Measurements from ENCODE around the gene LAPTM5. TPM values are rescaled to one million over a fixed set of nuclear protein-coding genes. Genes with fewer than 3 reads are reported as not detected.

LAPTM5 gene
- total RNA-seq, 1 donor from 2014 or later = 0.77 TPM

- no peak overlapping the region for H3K4me3 ChIP-seq (ENCODE audit: insufficient read depth, low read depth, low read length)
- Mint-ChIP-seq H3K9me3 (ENCODE audit: unreplicated experiment) (no peaks in the 10 kb centered on the region), H3K4me3 (ENCODE audit: unreplicated experiment) (no peak overlapping the region), H3K27ac (ENCODE audit: unreplicated experiment) (no peak overlapping the region), H3K4me1 (ENCODE audit: low read depth, unreplicated experiment) (peaks cover 21% of the 10 kb centered on the region), H3K36me3 (ENCODE audit: low read depth, unreplicated experiment) (no peaks in the 10 kb centered on the region), H3K27me3 (ENCODE audit: low read depth, unreplicated experiment) (peaks cover 5% of the 10 kb centered on the region)
- H3K27me3 ChIP-seq (ENCODE audit: insufficient read depth, low read length) = peaks cover 2% of the 10 kb centered on the region
- no peak for DNase-seq (ENCODE audit: low read depth)
- H3K9me3 ChIP-seq (ENCODE audit: insufficient read depth, low read depth, low read length) = no peaks in the 10 kb centered on the region
- no peaks in the 10 kb centered on the region for H3K79me2 ChIP-seq (ENCODE audit: insufficient read depth, low read length)
- H3K27ac ChIP-seq (ENCODE audit: low read depth, low read length) = no peak overlapping the region
- peaks cover 8% of the 10 kb centered on the region for H3K4me1 ChIP-seq (ENCODE audit: insufficient read depth, low read length)
- H4K20me1 ChIP-seq (ENCODE audit: insufficient read depth, low read length) = no peaks in the 10 kb centered on the region
- FAIRE-seq = no peak
- TF ChIP-seq EZH2 (IDR thresholded peaks at IDR 0.05; ENCODE audit: insufficient read depth, low read length) = no peak
- no peak for TF ChIP-seq CTCF (IDR thresholded peaks at IDR 0.05; ENCODE audit: insufficient read depth, low read depth, low read length)
- no peak overlapping the region for H3K4me2 ChIP-seq (ENCODE audit: low read length)
- H2AFZ ChIP-seq (ENCODE audit: low read depth, low read length) = no peak overlapping the region
- H3K36me3 ChIP-seq (ENCODE audit: insufficient read depth, low read length) = no peaks in the 10 kb centered on the region
- H3K9ac ChIP-seq (ENCODE audit: low read length) = no peak overlapping the region
Measured at GRCh38 chr1:30729901-30730300, 27.7 kb downstream of the LAPTM5 start.

- Histone ChIP-seq H3K4me1 (ENCODE audit: insufficient read depth, low read length) (peaks cover 8% of the 10 kb centered on the region), H2AFZ (ENCODE audit: low read depth, low read length) (no peak overlapping the region), H3K4me2 (ENCODE audit: low read length) (no peak overlapping the region), H3K9me3 (ENCODE audit: insufficient read depth, low read depth, low read length) (no peaks in the 10 kb centered on the region), H3K9ac (ENCODE audit: low read length) (no peak overlapping the region), H3K79me2 (ENCODE audit: insufficient read depth, low read length) (no peaks in the 10 kb centered on the region), H4K20me1 (ENCODE audit: insufficient read depth, low read length) (no peaks in the 10 kb centered on the region), H3K36me3 (ENCODE audit: insufficient read depth, low read length) (no peaks in the 10 kb centered on the region), H3K27ac (ENCODE audit: low read depth, low read length) (no peak overlapping the region), H3K4me3 (ENCODE audit: insufficient read depth, low read depth, low read length) (no peak overlapping the region), H3K27me3 (ENCODE audit: insufficient read depth, low read length) (peaks cover 2% of the 10 kb centered on the region)
- no peak overlapping the region for H3K4me3 Mint-ChIP-seq (ENCODE audit: unreplicated experiment)
- FAIRE-seq (no peak), DNase-seq (ENCODE audit: low read depth) (no peak)
- H3K27ac Mint-ChIP-seq (ENCODE audit: unreplicated experiment) = no peak overlapping the region
- H3K9me3 Mint-ChIP-seq (ENCODE audit: unreplicated experiment) = no peaks in the 10 kb centered on the region
- TF ChIP-seq EZH2 (IDR thresholded peaks at IDR 0.05; ENCODE audit: insufficient read depth, low read length) (no peak), CTCF (IDR thresholded peaks at IDR 0.05; ENCODE audit: insufficient read depth, low read depth, low read length) (no peak)
- peaks cover 20% of the 10 kb centered on the region for H3K4me1 Mint-ChIP-seq (ENCODE audit: low read depth, unreplicated experiment)
- H3K27me3 Mint-ChIP-seq (ENCODE audit: low read depth, unreplicated experiment) = peaks cover 3% of the 10 kb centered on the region
- H3K36me3 Mint-ChIP-seq (ENCODE audit: low read depth, unreplicated experiment) = no peaks in the 10 kb centered on the region
Measured at GRCh38 chr1:30728832-30729638, 28.5 kb downstream of the LAPTM5 start.

GRCh38 chr1:30728340-30728739 is 29.2 kb downstream of the LAPTM5 start:
- Mint-ChIP-seq H3K36me3 (ENCODE audit: low read depth, unreplicated experiment) (no peaks in the 10 kb centered on the region), H3K9me3 (ENCODE audit: unreplicated experiment) (no peaks in the 10 kb centered on the region), H3K27me3 (ENCODE audit: low read depth, unreplicated experiment) (peaks cover 6% of the 10 kb centered on the region), H3K4me1 (ENCODE audit: low read depth, unreplicated experiment) (peaks cover 18% of the 10 kb centered on the region), H3K4me3 (ENCODE audit: unreplicated experiment) (no peak overlapping the region), H3K27ac (ENCODE audit: unreplicated experiment) (peak overlapping the region; percentile 43)
- no peak overlapping the region for H3K4me3 ChIP-seq (ENCODE audit: insufficient read depth, low read depth, low read length)
- H4K20me1 ChIP-seq (ENCODE audit: insufficient read depth, low read length) = no peaks in the 10 kb centered on the region
- no peak overlapping the region for H2AFZ ChIP-seq (ENCODE audit: low read depth, low read length)
- H3K27me3 ChIP-seq (ENCODE audit: insufficient read depth, low read length) = peaks cover 2% of the 10 kb centered on the region
- FAIRE-seq (no peak), DNase-seq (ENCODE audit: low read depth) (no peak)
- H3K79me2 ChIP-seq (ENCODE audit: insufficient read depth, low read length) = no peaks in the 10 kb centered on the region
- no peak overlapping the region for H3K27ac ChIP-seq (ENCODE audit: low read depth, low read length)
- TF ChIP-seq EZH2 (IDR thresholded peaks at IDR 0.05; ENCODE audit: insufficient read depth, low read length) (no peak), CTCF (IDR thresholded peaks at IDR 0.05; ENCODE audit: insufficient read depth, low read depth, low read length) (no peak)
- no peaks in the 10 kb centered on the region for H3K9me3 ChIP-seq (ENCODE audit: insufficient read depth, low read depth, low read length)
- H3K9ac ChIP-seq (ENCODE audit: low read length) = no peak overlapping the region
- peak overlapping the region; percentile 28 for H3K4me2 ChIP-seq (ENCODE audit: low read length)
- no peaks in the 10 kb centered on the region for H3K36me3 ChIP-seq (ENCODE audit: insufficient read depth, low read length)
- H3K4me1 ChIP-seq (ENCODE audit: insufficient read depth, low read length) = peaks cover 8% of the 10 kb centered on the region
